IMR-90 (cell line): Measurements from ENCODE around the gene RAD52. TPM values are rescaled to one million over a fixed set of nuclear protein-coding genes. Genes with fewer than 3 reads are reported as not detected.

Experiments used
- ATAC-seq: fragments of 200-7000 bp; cut with Tn5 transposase; 2 replicates; pipeline ENCODE4 v1.9.1; 2020; ENCODE audit warnings: low read depth, mild to moderate bottlenecking, moderate library complexity
- BruUV-seq: library from RNA; stranded (reverse); fragments of 400-500 nt; replicated peaks from 2 replicates; lab custom pipeline; 2021; lab: Mats Ljungman, UMichigan
- CTCF ChIA-PET: fragments of 300-600 bp; formaldehyde crosslinking; extraction: SDS; loops from one replicate; lab custom pipeline; 2021; ENCODE audit warnings: antibody characterized with exemption; lab: Yijun Ruan, JAX
- POLR2A ChIA-PET: fragments of 300-600 bp; sonication (Branson Sonifier 250); formaldehyde crosslinking; loops from one replicate; lab custom pipeline; 2022; ENCODE audit warnings: antibody characterized with exemption; ENCODE audit not compliant: unreplicated experiment; lab: Charles Lee
- DNase-seq: peaks from one replicate; pipeline ENCODE4 v3.0.0; 2013
- H2AFZ ChIP-seq: replicated peaks from 2 replicates; pipeline ENCODE3; 2013; ENCODE audit warnings: low read length, mild to moderate bottlenecking; ENCODE audit not compliant: poor library complexity
- H2AK5ac ChIP-seq: 2 replicates; pipeline ENCODE4 v1.6.1; 2013; ENCODE audit warnings: low read depth, low read length, inconsistent platforms
- H2AK9ac ChIP-seq: replicated peaks from 2 replicates; pipeline ENCODE3; 2013; ENCODE audit warnings: mild to moderate bottlenecking, low read depth, low read length, moderate library complexity; ENCODE audit not compliant: poor library complexity
- H2BK120ac ChIP-seq: 2 replicates; pipeline ENCODE4 v1.6.1; 2013; ENCODE audit warnings: low read depth, low read length, inconsistent platforms
- H2BK15ac ChIP-seq: 3 replicates; pipeline ENCODE4 v1.6.1; 2013; ENCODE audit warnings: low read depth, low read length, inconsistent platforms
- H2BK20ac ChIP-seq: 2 replicates; pipeline ENCODE4 v1.6.1; 2013; ENCODE audit warnings: low read depth, mild to moderate bottlenecking, inconsistent platforms, low read length, moderate library complexity
- H2BK5ac ChIP-seq: 2 replicates; pipeline ENCODE4 v1.6.1; 2013; ENCODE audit warnings: mild to moderate bottlenecking, low read depth, low read length, inconsistent platforms; ENCODE audit not compliant: poor library complexity, severe bottlenecking
- H3K14ac ChIP-seq: replicated peaks from 2 replicates; pipeline ENCODE4 v1.6.1; 2013; ENCODE audit warnings: low read depth, low read length, inconsistent platforms
- H3K18ac ChIP-seq: 2 replicates; pipeline ENCODE4 v1.6.1; 2013; ENCODE audit warnings: low read depth, low read length, control low read depth
- H3K23ac ChIP-seq: 2 replicates; pipeline ENCODE4 v1.6.1; 2013; ENCODE audit warnings: low read depth, low read length, inconsistent platforms
- H3K27ac ChIP-seq: 2 replicates; pipeline ENCODE4 v1.5.1; 2013; ENCODE audit warnings: mild to moderate bottlenecking, control low read depth, low read length; ENCODE audit not compliant: insufficient read depth
- H3K27me3 ChIP-seq: 2 replicates; pipeline ENCODE4 v1.6.1; 2013; ENCODE audit warnings: low read length; ENCODE audit not compliant: control insufficient read depth, insufficient read depth
- H3K36me3 ChIP-seq: 2 replicates; pipeline ENCODE4 v1.6.1; 2013; ENCODE audit warnings: low read length, mixed read lengths; ENCODE audit not compliant: control insufficient read depth, insufficient read depth
- H3K4ac ChIP-seq: 2 replicates; pipeline ENCODE4 v1.6.1; 2013; ENCODE audit warnings: low read depth, low read length, inconsistent platforms
- H3K4me1 ChIP-seq: 2 replicates; pipeline ENCODE4 v1.6.1; 2013; ENCODE audit warnings: low read length, mixed read lengths; ENCODE audit not compliant: control insufficient read depth, insufficient read depth
- H3K4me2 ChIP-seq: 2 replicates; pipeline ENCODE4 v1.6.1; 2013; ENCODE audit warnings: low read depth, mild to moderate bottlenecking, control low read depth, low read length, moderate library complexity
- H3K4me3 ChIP-seq: 2 replicates; pipeline ENCODE4 v1.5.1; 2013; ENCODE audit warnings: low read depth, mild to moderate bottlenecking, control low read depth, low read length, moderate library complexity; ENCODE audit not compliant: insufficient read depth
- H3K56ac ChIP-seq: 2 replicates; pipeline ENCODE4 v1.6.1; 2013; ENCODE audit warnings: low read length, inconsistent platforms; ENCODE audit not compliant: insufficient read depth; ENCODE audit errors: extremely low read depth
- H3K79me1 ChIP-seq, 2 experiments: 2 replicates each; pipeline ENCODE4 v1.6.1; 2013; ENCODE audit warnings: low read length in 2 of 2, inconsistent platforms in 1 of 2, low read depth in 1 of 2
- H3K9ac ChIP-seq: 2 replicates; pipeline ENCODE4 v1.6.1; 2013; ENCODE audit warnings: low read depth, low read length, control low read depth
- H3K9me1 ChIP-seq: 2 replicates; pipeline ENCODE4 v1.6.1; 2013; ENCODE audit warnings: low read length, inconsistent platforms; ENCODE audit not compliant: insufficient read depth
- H3K9me3 ChIP-seq: 2 replicates; pipeline ENCODE4 v1.6.1; 2013; ENCODE audit warnings: low read length; ENCODE audit not compliant: control insufficient read depth, insufficient read depth
- H4K20me1 ChIP-seq: 2 replicates; pipeline ENCODE4 v1.6.1; 2013; ENCODE audit warnings: low read length, inconsistent platforms; ENCODE audit not compliant: insufficient read depth
- H4K5ac ChIP-seq: 2 replicates; pipeline ENCODE4 v1.6.1; 2013; ENCODE audit warnings: mild to moderate bottlenecking, low read depth, low read length, control low read depth
- H4K8ac ChIP-seq, 2 experiments: 2 replicates each; pipeline ENCODE4 v1.6.1; 2013; ENCODE audit warnings: low read depth in 2 of 2, low read length in 2 of 2, control low read depth in 1 of 2, inconsistent platforms in 1 of 2
- H4K91ac ChIP-seq: 2 replicates; pipeline ENCODE4 v1.6.1; 2013; ENCODE audit warnings: low read depth, low read length, inconsistent platforms; ENCODE audit not compliant: insufficient read depth
- CEBPB ChIP-seq: IDR thresholded peaks from 2 replicates; pipeline ENCODE4 v1.6.1; 2012; ENCODE audit warnings: low read depth, low read length, improper control_type of control experiment
- ELK1 ChIP-seq: fragments of 150-350 bp; IDR thresholded peaks from 2 replicates; pipeline ENCODE4 v1.6.1; 2016; ENCODE audit warnings: low read depth, mild to moderate bottlenecking, low read length, moderate library complexity, borderline replicate concordance
- FOS ChIP-seq: fragments of 150-350 bp; IDR thresholded peaks from 2 replicates; pipeline ENCODE4 v1.6.1; 2016; ENCODE audit warnings: low read depth, low read length
- SMC3 ChIP-seq: fragments of 150-350 bp; IDR thresholded peaks from 2 replicates; pipeline ENCODE4 v1.6.1; 2016; ENCODE audit warnings: low read depth, mild to moderate bottlenecking, antibody characterized with exemption, low read length, moderate library complexity
- USF2 ChIP-seq: fragments of 150-350 bp; IDR thresholded peaks from 2 replicates; pipeline ENCODE4 v1.6.1; 2017; ENCODE audit warnings: mild to moderate bottlenecking, antibody characterized with exemption, low read length, low read depth
- WGBS, 2 experiments: methylation state at CpG; one replicate each; pipeline versions ENCODE4 v1.1.5 to v1.1.7; 2013; ENCODE audit warnings: missing lambda C conversion rate in 2 of 2; ENCODE audit not compliant: insufficient read length in 1 of 2; ENCODE audit errors: extremely low coverage in 2 of 2; 5-methylcytosine and 5-hydroxymethylcytosine counted together
- dilution Hi-C: fragments of 300-500 bp; cut with HindIII; formaldehyde crosslinking; loops from one replicate; pipeline ENCODE4 v1.14.3; 2018; ENCODE audit warnings: low sequenced_read_pairs; ENCODE audit not compliant: unreplicated experiment
- in situ Hi-C: fragments of 300-500 bp; cut with MboI; formaldehyde crosslinking; loops from 3 replicates; pipeline ENCODE4 v1.14.3; 2019; ENCODE audit warnings: low sequenced_read_pairs, inconsistent platforms, mixed read lengths
- intact Hi-C: fragments of 100-400 bp; cut with micrococcal nuclease; formaldehyde crosslinking; loops from 2 replicates; pipeline ENCODE4 v1.10.0; 2022
- polyA plus RNA-seq, 3 experiments: library from polyadenylated mRNA; depleted of rRNA; stranded (reverse); fragments of >200 nt; gene quantifications; 2 replicates each; pipeline ENCODE4 v1.2.3, GENCODE V29; 2012; ENCODE audit warnings: low replicate concordance in 1 of 3
- total RNA-seq: library from RNA; depleted of rRNA; stranded (reverse); fragments of >200 nt; gene quantifications from 2 replicates; pipeline ENCODE4 v1.2.3, GENCODE V29; 2012

Gene RAD52
- total and polyA plus RNA-seq, 2 of the 4 experiments (the other 2 are of a cell fraction) = 10.7 to 11.3 TPM

- H3K18ac ChIP-seq = no peak overlapping the region
- H3K56ac ChIP-seq = no peak overlapping the region
- 93% methylated on average over 5 of the region's 9 CpGs; no CpG with 5 or more reads in 1 of the 2 experiments for WGBS, 2 experiments
- TF ChIP-seq CEBPB (peak; percentile 73), USF2 (no peak), SMC3 (no peak), ELK1 (no peak), FOS (no peak)
- H3K9ac ChIP-seq = peak overlapping the region; percentile 74; the same call in 1 of the 2 replicates
- no peak for ATAC-seq
- H3K4me2 ChIP-seq = peak overlapping the region; percentile 70
- H4K91ac ChIP-seq = peak overlapping the region; percentile 45; the same call in 1 of the 2 replicates
- intact Hi-C loops (loop anchor here (2.0 to 10.0 kb wide), 4 partner anchors 43 to 635 kb away; partner anchors contain the start of gene ERC1), dilution Hi-C loops (no loop called here), in situ Hi-C loops (no loop called here)
- peak overlapping the region; percentile 24; the same call in 1 of the 2 replicates for H3K23ac ChIP-seq
- H2BK15ac ChIP-seq = no peak overlapping the region
- peak overlapping the region; percentile 58; the same call in 1 of the 2 replicates for H4K5ac ChIP-seq
- 0 out of 2 replicates have a peak, but pooled peaks cover 2% of the 10 kb centered on the region for H3K9me1 ChIP-seq
- peaks cover 11 to 53% of the 10 kb centered on the region in 2 experiments for H3K79me1 ChIP-seq
- 0 out of 2 replicates have a peak, but pooled peaks cover 5% of the 10 kb centered on the region for H4K20me1 ChIP-seq
- no peak overlapping the region for H2BK120ac ChIP-seq
- POLR2A ChIA-PET = no interaction called here
- H3K9me3 ChIP-seq = no peaks in the 10 kb centered on the region
- H2BK20ac ChIP-seq = no peak overlapping the region
- CTCF ChIA-PET = no interaction called here
- peak overlapping the region; percentile 89 for H2AK5ac ChIP-seq
- H2AK9ac ChIP-seq = peak overlapping the region; percentile 99
- H3K4ac ChIP-seq = peak overlapping the region; percentile 94; the same call in 1 of the 2 replicates
- 0 out of 2 replicates have a peak overlapping the region, but pooled peaks have one; percentile 95 for H3K14ac ChIP-seq
- H3K4me3 ChIP-seq = no peak overlapping the region; the same call in 1 of the 2 replicates
- peaks cover 4% of the 10 kb centered on the region for H3K4me1 ChIP-seq
- peak overlapping the region; percentile 89 for H2BK5ac ChIP-seq
- no peak for DNase-seq
- peak overlapping the region; percentile 62 to 98 for H4K8ac ChIP-seq
- H2AFZ ChIP-seq = no peak overlapping the region
- H3K36me3 ChIP-seq = no peaks in the 10 kb centered on the region
- H3K27me3 ChIP-seq = no peaks in the 10 kb centered on the region
- no TSS peak for BruUV-seq
- peak overlapping the region; percentile 86; the same call in 1 of the 2 replicates for H3K27ac ChIP-seq
Measured at GRCh38 chr12:948238-948637, 1.3 kb downstream of the RAD52 start.
